DMS153 treated with DMSO at 0.1 percent for 48 hours (cell line): ENCODE data around the gene KIFAP3.
"Not testable (repeated sequence)": the region's sequence is repeated elsewhere in the genome, so short reads cannot be mapped to it uniquely, and the experiment has no call there.

Experiments
- DNase-seq: peaks from one replicate; lab custom pipeline; 2025; ENCODE audit not compliant: unreplicated experiment; lab: John Stamatoyannopoulos, UW

KIFAP3 gene

DNA sequence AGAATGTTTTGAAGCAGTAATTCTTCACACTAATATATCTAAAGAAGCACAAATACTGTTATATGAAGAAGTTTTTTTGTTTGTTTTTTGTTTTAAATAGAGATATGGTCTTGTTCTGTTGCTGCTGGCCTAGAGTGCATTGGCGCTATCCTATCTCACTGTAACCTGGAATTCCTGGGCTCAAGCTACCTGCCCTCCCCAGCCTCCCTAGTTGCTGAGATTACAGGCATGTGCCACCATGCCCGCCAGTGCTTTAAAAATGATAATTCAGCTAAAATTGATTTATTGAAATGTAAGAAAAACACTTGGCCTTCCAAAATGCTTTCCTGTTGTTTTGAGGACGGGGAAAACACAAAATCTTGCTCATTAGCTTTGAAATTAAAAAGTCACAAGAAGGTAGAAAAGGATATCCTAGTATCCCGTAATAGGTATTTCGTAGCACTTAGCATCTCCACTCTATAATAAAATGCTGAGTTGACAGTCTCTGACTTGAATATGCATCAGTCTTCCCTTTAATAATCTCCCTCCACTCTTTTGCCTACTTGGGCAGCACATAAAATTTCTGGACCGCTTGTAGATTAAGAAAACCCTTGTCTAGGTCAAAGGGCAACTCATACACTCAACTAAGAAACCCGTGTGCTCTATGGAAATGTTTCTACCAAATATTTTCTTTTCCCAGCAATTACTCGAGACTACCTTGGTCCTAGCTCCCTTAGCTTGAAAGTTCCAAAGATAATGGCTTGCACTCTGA, 182.1 kb downstream of the KIFAP3 start:
- no peak for DNase-seq

DNA sequence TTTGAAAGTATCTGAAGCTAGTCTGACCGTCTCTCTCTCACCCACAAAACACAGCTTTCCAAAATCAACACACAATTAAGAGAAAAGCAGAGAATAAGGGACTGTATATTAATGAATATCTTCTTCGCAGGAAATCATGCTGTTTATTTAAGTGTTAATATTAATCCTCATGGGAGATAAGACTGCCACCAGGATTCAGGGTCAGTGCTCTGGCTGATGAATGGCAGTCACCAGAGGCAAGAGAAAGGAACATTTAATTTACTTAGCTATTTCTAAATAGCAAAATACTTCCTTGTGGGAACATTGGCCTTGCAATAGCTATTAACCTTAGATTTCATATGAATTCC, 183.0 kb downstream of the KIFAP3 start:
- DNase-seq = no peak

GRCh38 chr1:169890761-169891538, 183.5 kb downstream of the KIFAP3 start:
- DNase-seq = no peak

DNA sequence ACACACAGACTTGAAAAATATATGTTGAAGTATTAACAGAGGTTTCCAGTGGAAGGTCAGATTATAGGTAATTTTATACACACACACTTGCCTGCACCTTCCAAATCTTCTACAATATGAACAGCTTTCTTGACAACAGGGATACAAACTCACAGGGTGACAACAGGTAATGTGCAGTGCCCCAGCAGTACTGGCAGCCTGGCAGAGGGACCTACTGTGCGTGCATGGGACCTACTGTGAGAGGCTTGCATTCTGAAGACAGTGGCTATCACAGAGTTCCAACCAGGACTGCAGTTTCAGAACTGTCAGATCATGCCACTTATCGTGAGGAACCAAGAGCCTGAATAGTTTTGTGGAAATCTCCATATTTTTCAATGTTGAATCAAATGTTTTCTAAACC, 184.6 kb downstream of the KIFAP3 start:
- DNase-seq = no peak

DNA sequence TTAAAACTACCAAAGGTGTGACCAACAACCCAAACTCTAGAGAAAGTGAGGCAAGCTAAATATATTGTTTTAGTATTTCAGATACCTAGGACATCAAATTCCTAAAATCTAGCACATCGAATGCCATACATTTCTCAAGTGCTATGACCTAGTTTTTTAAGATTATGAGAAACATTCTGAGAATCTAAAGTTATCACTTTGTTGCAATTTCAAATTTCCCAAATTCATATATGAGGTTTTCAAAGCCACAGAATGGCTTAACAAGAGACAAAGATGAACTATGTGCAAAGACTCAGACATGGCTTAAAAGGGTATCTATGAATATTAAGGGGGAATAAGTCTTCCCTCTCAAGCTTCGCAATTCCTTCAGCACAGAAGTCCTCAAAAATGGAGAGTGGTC, 187.6 kb downstream of the KIFAP3 start:
- no peak for DNase-seq

DNA sequence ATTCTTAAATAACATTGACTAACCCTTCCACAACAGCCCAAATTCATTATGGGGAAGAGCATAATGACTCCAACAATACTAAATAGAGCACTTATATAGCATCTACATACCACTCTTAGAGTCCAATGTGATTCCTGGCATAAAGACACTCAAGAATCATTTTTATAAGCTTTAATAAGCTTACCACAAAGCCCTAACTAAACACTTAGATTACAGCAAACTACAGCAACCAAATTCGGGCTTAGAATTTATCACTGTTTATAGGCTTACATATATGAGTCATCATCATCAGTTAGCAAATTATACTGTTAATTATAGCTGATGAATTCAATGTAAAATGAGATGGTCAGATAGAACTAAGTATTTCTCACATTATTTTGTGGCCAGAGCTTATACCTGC, 188.1 kb downstream of the KIFAP3 start:
- no peak for DNase-seq

GRCh38 chr1:169885207-169885606, 189.3 kb downstream of the KIFAP3 start:
- DNase-seq = no peak

DNA sequence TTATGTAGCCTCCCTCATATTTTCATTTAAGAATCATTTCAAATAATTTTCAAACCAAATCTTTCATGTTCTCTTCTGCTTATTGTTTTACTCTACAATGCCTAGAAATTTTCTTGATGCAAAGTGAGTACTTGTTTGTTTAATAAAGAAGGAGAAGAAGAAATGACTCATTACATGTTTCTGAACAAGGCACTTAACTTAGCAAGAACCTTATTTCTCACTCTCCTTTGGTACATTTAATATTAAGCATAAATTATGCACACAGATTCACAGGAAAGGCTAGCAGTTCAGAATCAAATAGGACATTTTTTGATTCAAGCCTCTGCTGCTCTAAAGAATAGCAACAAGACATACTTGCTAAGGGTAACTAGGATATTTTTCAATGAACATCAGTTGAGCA, 189.9 kb downstream of the KIFAP3 start:
- no peak for DNase-seq

DNA sequence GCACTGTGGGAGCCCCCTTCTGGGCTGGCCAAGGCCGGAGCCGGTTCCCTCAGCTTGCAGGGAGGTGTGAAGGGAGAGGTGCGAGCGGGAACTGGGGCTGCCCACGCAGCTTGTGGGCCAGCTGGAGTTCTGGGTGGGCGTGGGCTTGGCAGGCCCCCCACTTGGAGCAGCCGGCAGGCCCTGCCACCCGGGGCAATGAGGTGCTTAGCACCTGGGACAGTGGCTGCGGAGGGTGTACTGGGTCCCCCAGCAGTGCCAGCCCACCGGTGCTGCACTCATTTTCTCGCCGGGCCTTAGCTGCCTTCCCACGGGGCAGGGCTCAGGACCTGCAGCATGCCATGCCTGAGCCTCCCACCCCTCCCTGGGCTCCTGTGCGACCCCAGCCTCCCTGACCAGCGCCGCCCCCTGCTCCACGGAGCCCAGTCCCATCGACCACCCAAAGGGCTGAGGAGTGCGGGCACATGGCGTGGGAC, 192.4 kb downstream of the KIFAP3 start:
- DNase-seq = no peak

- DNase-seq = no peak
Observed at GRCh38 chr1:169879034-169879840, 195.3 kb downstream of the KIFAP3 start.

DNA sequence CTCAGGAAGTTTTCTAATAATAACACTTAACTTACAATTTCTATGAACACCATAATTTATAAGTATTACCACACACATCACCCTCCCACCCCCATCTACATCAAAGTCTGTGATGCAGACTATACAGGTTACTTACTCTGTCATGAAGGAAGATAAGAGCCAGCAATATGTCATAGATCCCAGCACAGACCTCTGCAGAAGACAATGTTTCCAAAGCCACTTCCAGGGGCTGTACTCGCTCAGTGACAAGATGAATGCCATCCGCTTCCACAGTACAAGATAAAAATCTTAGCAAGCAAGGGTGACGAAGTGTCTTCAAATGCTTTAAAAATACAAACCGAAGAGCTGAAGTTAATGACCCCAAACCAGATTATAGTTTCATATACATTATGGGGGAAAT, 196.0 kb downstream of the KIFAP3 start:
- no peak for DNase-seq

- DNase-seq = no peak
Observed at GRCh38 chr1:169877800-169878491, 196.5 kb downstream of the KIFAP3 start.

DNA sequence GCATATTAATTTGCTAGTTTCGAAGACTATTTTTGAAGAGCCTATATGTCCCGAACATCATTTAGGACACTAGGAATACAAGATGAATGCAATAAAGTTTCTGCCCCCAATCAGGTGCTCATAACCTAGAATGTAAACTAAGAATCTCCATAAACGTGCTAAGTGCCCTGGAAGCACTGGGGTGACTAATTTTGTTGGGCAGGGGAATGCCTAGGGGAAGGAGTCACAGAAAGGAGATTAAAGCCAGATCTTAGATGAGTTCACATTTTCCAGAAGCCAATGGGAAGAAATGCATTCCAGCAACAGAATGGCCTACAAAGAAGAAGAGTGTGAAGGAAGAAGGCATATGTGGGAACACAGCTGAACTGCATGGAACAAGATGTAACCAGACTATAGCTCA, 200.3 kb downstream of the KIFAP3 start:
- DNase-seq = no peak

DNA sequence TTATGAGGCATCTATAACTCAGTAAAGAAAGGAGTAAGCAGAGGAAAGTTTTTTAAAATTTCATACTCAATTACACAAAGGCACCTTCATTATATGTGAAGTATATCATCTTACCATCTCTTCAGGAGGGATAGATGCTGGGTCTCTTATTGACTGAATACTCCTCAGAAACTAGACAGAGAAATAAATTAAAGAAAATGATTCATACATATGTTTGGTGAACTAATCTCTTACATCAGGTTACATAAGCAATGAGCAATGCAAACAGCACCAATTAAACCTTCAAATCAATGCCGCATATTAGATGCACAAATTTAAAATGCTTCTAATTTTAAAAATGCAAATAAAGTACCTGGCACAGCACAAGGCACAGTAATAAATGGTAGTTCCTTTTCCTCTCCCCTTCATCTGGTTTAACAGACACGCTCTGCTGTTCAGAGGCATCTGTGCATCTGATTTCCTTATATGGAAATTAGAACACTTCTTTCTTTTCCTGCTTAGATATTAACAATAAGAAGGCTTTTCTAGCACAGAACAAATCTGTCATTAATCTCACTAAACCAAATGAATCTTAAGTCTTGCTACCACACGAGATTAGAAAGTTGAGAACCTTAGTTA, 200.8 kb downstream of the KIFAP3 start:
- no peak for DNase-seq

DNA sequence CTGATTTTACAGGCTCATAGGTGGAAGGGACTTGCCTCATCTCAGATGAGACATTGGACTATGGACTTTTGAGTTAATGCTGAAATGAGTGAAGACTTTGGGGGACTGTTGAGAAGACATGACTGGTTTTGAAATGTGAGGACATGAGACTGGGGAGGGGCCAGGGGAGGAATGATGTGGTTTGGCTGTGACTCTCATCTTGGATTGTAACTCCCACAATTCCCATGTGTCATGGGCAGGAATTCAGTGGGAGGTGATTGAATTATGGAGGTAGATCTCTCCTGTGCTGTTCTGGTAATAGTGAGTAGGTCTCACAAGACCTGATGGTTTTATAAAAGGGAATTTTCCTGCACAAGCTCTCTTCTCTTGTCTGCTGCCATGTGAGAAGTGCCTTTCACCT, 201.6 kb downstream of the KIFAP3 start:
- DNase-seq = no peak

DNA sequence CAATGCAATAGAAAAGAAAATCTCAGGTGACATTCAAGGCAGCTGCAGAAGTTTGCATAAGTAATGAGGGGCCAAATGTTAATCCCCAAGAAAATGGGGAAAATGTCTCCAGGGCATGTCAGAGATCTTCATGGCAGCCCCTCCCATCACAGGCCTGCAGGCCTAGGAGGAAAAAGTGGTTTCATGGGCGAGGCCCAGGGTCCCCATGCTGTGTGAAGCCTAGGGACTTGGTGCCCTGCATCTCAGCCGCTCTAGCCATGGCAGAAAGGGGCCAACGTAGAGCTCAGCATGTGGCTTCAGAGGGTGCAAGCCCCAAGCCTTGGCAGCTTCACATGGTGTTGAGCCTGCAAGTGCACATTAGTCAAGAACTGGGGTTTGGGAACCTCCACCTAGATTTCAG, 202.5 kb downstream of the KIFAP3 start:
- DNase-seq = not testable (repeated sequence)
